Activated naive CD4-positive, alpha-beta T cell treated with Interleukin-2 at 50 U/mL for 16 hours (primary cell): ENCODE data around the gene TLR10.

Source experiments
- DNase-seq: peaks from one replicate; pipeline ENCODE4 v3.0.0-alpha.2; 2020

TLR10 gene

GRCh38 chr4:38728631-38729141 is 54.1 kb downstream of the TLR10 start:
- no peak for DNase-seq

GRCh38 chr4:38724475-38724808 is 58.3 kb downstream of the TLR10 start:
- no peak for DNase-seq

GRCh38 chr4:38723726-38724474 is 58.9 kb downstream of the TLR10 start:
- no peak for DNase-seq

GRCh38 chr4:38723114-38723513 is 59.7 kb downstream of the TLR10 start:
- no peak for DNase-seq
